ENCODE results near the gene ZNF487. TPM values are rescaled to one million over a fixed set of nuclear protein-coding genes. Genes with fewer than 3 reads are reported as not detected.
"Not testable (repeated sequence)": the region's sequence is repeated elsewhere in the genome, so short reads cannot be mapped to it uniquely, and the experiment has no call there.

ZNF487 gene
- total RNA-seq, 1 donor from 2014 or later, result 7.1 TPM

GRCh38 chr10:43444897-43445466 is 8.1 kb downstream of the ZNF487 start:
- DNase-seq (ENCODE audit: low spot score, unreplicated experiment), result no peak
- Mint-ChIP-seq H3K27me3 (no peaks in the 10 kb centered on the region), H3K9me3 (ENCODE audit: low read depth) (peaks cover 7% of the 10 kb centered on the region), H3K27ac (peak overlapping the region; percentile 78), H3K4me3 (ENCODE audit: low read depth) (no peak overlapping the region), H3K36me3 (ENCODE audit: insufficient read depth) (peaks cover 17% of the 10 kb centered on the region), H3K4me1 (ENCODE audit: low read depth) (no peaks in the 10 kb centered on the region)
- no peak for TF ChIP-seq CTCF (IDR thresholded peaks at IDR 0.05; ENCODE audit: unreplicated experiment)

GRCh38 chr10:43446219-43447017 is 9.5 kb downstream of the ZNF487 start:
- not testable (repeated sequence) for H3K27ac Mint-ChIP-seq; H3K4me1 Mint-ChIP-seq (ENCODE audit: low read depth); H3K27me3 Mint-ChIP-seq; DNase-seq (ENCODE audit: low spot score, unreplicated experiment); H3K4me3 Mint-ChIP-seq (ENCODE audit: low read depth); H3K9me3 Mint-ChIP-seq (ENCODE audit: low read depth)
- H3K36me3 Mint-ChIP-seq (ENCODE audit: insufficient read depth), result peaks cover 17% of the 10 kb centered on the region

- Mint-ChIP-seq H3K36me3 (ENCODE audit: insufficient read depth) (peaks cover 17% of the 10 kb centered on the region), H3K9me3 (ENCODE audit: low read depth) (peaks cover 7% of the 10 kb centered on the region), H3K27ac (no peak overlapping the region), H3K4me1 (ENCODE audit: low read depth) (peaks cover 2% of the 10 kb centered on the region), H3K4me3 (ENCODE audit: low read depth) (no peak overlapping the region), H3K27me3 (no peaks in the 10 kb centered on the region)
- DNase-seq (ENCODE audit: low spot score, unreplicated experiment), result no peak
- TF ChIP-seq CTCF (IDR thresholded peaks at IDR 0.05; ENCODE audit: unreplicated experiment), result no peak
Observed at GRCh38 chr10:43448742-43449141, 11.8 kb downstream of the ZNF487 start.

GRCh38 chr10:43452356-43452914 is 15.5 kb downstream of the ZNF487 start:
- no peak overlapping the region for H3K4me3 Mint-ChIP-seq (ENCODE audit: low read depth)
- H3K27ac Mint-ChIP-seq, result peak overlapping the region; percentile 20
- no peak for DNase-seq (ENCODE audit: low spot score, unreplicated experiment)
- peaks cover 3% of the 10 kb centered on the region for H3K36me3 Mint-ChIP-seq (ENCODE audit: insufficient read depth)
- no peaks in the 10 kb centered on the region for H3K27me3 Mint-ChIP-seq
- H3K4me1 Mint-ChIP-seq (ENCODE audit: low read depth), result peaks cover 12% of the 10 kb centered on the region
- H3K9me3 Mint-ChIP-seq (ENCODE audit: low read depth), result no peaks in the 10 kb centered on the region
- no peak for TF ChIP-seq CTCF (IDR thresholded peaks at IDR 0.05; ENCODE audit: unreplicated experiment)

GRCh38 chr10:43453266-43453831 is 16.4 kb downstream of the ZNF487 start:
- Mint-ChIP-seq H3K9me3 (ENCODE audit: low read depth) (no peaks in the 10 kb centered on the region), H3K27ac (peak overlapping the region; percentile 58), H3K4me1 (ENCODE audit: low read depth) (peaks cover 12% of the 10 kb centered on the region), H3K27me3 (no peaks in the 10 kb centered on the region), H3K4me3 (ENCODE audit: low read depth) (peak overlapping the region; percentile 38), H3K36me3 (ENCODE audit: insufficient read depth) (no peaks in the 10 kb centered on the region)
- no peak for TF ChIP-seq CTCF (IDR thresholded peaks at IDR 0.05; ENCODE audit: unreplicated experiment)
- no peak for DNase-seq (ENCODE audit: low spot score, unreplicated experiment)

- H3K27ac Mint-ChIP-seq, result not testable (repeated sequence)
- peak overlapping the region; percentile 87 for H3K4me3 Mint-ChIP-seq (ENCODE audit: low read depth)
Observed at GRCh38 chr10:43454025-43454424, 17.1 kb downstream of the ZNF487 start.

GRCh38 chr10:43456561-43456960 is 19.6 kb downstream of the ZNF487 start:
- H3K36me3 Mint-ChIP-seq (ENCODE audit: insufficient read depth); H3K27ac Mint-ChIP-seq; DNase-seq (ENCODE audit: low spot score, unreplicated experiment); H3K27me3 Mint-ChIP-seq; H3K4me3 Mint-ChIP-seq (ENCODE audit: low read depth); H3K9me3 Mint-ChIP-seq (ENCODE audit: low read depth): not testable (repeated sequence)
- H3K4me1 Mint-ChIP-seq (ENCODE audit: low read depth), result peaks cover 12% of the 10 kb centered on the region

More at GRCh38 chr10:43454025-43454424, 17.1 kb downstream of the ZNF487 start:
- not testable (repeated sequence) for H3K36me3 Mint-ChIP-seq (ENCODE audit: insufficient read depth); H3K9me3 Mint-ChIP-seq (ENCODE audit: low read depth); H3K27me3 Mint-ChIP-seq; DNase-seq (ENCODE audit: low spot score, unreplicated experiment)
- H3K4me1 Mint-ChIP-seq (ENCODE audit: low read depth), result peaks cover 12% of the 10 kb centered on the region

Data from progenitor cell of endocrine pancreas (in vitro differentiated cells).